GM10847 (cell line): ENCODE data around the gene CORO7.

Source experiments
- POLR2A ChIP-seq: IDR thresholded peaks from 2 replicates; pipeline ENCODE4 v1.6.1; 2011; ENCODE audit not compliant: insufficient read length; ENCODE audit errors: extremely low read depth

CORO7 gene

GRCh38 chr16:4392382-4393239, 23.8 kb downstream of the CORO7 start:
- no peak for TF ChIP-seq POLR2A

GRCh38 chr16:4391631-4392381, 24.6 kb downstream of the CORO7 start:
- no peak for TF ChIP-seq POLR2A

- no peak for TF ChIP-seq POLR2A
Measured at GRCh38 chr16:4390266-4391260, 25.8 kb downstream of the CORO7 start.

GRCh38 chr16:4389051-4389955, 27.1 kb downstream of the CORO7 start:
- TF ChIP-seq POLR2A: no peak

GRCh38 chr16:4388271-4389021, 27.9 kb downstream of the CORO7 start:
- TF ChIP-seq POLR2A: no peak

GRCh38 chr16:4387781-4388180, 28.6 kb downstream of the CORO7 start:
- no peak for TF ChIP-seq POLR2A

GRCh38 chr16:4386951-4387565, 29.3 kb downstream of the CORO7 start:
- TF ChIP-seq POLR2A: no peak

- no peak for TF ChIP-seq POLR2A
Measured at GRCh38 chr16:4386451-4386805, 30.0 kb downstream of the CORO7 start.

GRCh38 chr16:4385789-4386450, 30.5 kb downstream of the CORO7 start:
- TF ChIP-seq POLR2A: no peak

- TF ChIP-seq POLR2A: no peak
Measured at GRCh38 chr16:4385066-4385788, 31.2 kb downstream of the CORO7 start.

- no peak for TF ChIP-seq POLR2A
Measured at GRCh38 chr16:4384509-4384942, 31.9 kb downstream of the CORO7 start.
